Epithelial cell of prostate (primary cell): Measurements from ENCODE around the gene ANKRD12.

Experiments
- DNase-seq: peaks from one replicate; pipeline ENCODE4 v3.0.0-alpha.2; 2011; ENCODE audit warnings: low read depth, low spot score
- H3K27ac ChIP-seq: fragments of 450-650 bp; 2 replicates; pipeline ENCODE4 v1.5.1; 2017; ENCODE audit warnings: mild to moderate bottlenecking

ANKRD12 gene

DNA sequence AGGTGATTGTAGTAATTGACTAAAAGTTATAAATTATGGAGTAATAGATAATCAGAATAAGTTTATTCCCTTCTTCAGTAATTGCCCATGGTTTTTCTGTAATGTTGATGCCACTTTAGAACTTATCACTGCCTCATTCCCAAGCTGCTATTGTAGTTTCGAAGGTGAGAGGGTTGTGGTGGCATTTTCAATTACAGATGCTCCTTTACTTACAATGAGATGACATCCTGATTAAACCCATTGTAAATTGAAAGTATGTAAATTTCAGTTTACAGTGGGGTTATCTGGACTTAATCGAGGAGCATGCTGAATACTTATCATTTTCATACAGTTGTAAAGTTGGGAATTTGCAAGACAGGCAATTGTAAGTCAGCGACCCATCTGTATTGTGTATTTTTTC is 31.2 kb upstream of the ANKRD12 start:
- no peak overlapping the region for H3K27ac ChIP-seq
- DNase-seq, result no peak

DNA sequence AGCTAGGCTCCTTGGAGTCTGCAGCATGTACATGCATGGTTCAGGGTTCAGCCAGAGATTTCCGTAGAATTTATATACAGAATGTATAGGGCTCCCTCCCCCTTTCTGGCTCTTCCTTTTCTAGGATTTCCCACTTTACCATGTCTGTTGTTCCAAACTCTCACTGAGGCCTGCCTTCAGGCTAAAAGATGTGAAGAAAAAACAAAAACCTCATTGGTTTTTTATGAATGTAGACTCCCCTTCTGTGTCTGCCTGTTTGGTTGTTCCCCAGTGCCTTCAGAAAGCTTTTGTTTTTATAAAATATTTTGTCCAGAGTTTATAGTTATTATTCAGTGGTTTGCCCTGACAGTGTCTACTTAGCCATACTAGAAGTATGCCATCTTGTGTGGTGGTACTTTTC is 30.5 kb upstream of the ANKRD12 start:
- DNase-seq, result no peak
- H3K27ac ChIP-seq, result no peak overlapping the region

DNA sequence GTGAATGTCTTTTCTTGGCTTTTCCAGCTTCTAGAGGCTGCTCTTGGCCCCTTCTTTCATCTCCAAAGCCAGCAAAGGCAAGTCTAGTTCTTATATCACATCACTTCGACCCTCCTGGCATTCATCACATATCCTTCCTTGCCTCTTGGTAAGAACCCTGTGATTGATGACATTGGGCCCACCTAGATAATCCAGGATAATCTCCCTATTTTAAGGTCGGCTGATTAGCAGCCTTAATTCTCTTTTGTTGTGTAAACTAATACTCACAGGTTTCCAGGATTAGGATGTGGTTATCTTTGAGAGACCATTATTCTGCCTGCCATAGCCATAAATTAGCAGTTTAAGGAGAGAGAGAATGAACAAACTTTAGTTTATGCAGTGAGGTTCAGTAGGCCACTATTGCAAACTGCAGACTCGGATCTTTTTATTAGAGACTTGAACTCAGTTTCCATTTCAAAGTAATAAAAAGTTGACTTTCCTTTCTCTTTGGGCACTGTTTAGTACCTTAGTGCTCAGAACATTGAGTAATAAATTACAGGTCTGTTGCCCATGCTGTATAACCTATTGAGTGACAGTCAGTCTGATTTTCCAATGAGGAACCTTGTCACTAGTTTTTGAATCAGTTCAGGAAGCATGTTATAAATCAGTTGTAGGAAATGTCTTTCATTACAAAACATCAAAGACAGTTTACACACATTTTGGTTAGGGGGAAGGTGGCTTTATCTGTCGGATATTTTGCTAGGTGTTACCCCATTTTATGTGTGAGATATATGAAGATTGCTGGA is 29.6 kb upstream of the ANKRD12 start:
- no peak for DNase-seq
- no peak overlapping the region for H3K27ac ChIP-seq

DNA sequence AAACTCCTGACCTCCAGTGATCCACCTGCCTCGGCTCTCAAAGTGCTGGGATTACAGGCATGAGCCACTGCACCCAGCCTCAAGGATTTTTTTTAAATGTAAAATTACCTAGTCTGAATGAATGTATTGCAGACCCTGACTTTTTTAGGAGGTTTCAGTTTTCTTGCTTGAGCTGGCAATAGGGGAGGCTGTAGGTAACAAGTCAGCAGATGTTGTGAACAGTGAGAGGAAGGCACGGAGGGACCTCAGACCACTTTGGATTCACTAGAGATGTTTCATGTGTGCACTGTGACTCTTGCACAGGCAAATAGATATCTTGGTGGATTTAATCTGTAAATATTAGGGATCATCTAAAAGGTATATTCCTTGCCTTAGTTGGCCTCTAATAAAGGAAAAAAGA is 27.7 kb upstream of the ANKRD12 start:
- no peak overlapping the region for H3K27ac ChIP-seq
- no peak for DNase-seq

DNA sequence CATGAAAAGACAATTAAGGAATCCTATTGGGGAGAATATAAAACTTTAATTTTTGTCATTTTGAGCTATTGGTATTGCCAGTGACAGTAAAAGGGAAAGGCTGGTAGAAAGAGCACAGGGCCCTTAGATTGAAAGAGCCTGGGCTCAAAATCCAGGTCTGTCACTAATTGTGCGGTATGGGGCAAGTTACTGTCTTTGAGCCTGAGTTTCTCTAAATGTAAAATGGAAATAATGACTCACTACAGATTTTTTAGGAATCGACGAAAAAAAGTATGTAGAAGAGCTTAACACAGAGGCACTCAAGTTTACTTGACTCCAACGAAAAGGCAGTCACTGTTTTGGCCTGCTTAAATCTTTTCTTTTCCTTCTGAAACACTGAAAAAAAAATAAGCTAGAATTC is 27.1 kb upstream of the ANKRD12 start:
- no peak for DNase-seq
- no peak overlapping the region for H3K27ac ChIP-seq

DNA sequence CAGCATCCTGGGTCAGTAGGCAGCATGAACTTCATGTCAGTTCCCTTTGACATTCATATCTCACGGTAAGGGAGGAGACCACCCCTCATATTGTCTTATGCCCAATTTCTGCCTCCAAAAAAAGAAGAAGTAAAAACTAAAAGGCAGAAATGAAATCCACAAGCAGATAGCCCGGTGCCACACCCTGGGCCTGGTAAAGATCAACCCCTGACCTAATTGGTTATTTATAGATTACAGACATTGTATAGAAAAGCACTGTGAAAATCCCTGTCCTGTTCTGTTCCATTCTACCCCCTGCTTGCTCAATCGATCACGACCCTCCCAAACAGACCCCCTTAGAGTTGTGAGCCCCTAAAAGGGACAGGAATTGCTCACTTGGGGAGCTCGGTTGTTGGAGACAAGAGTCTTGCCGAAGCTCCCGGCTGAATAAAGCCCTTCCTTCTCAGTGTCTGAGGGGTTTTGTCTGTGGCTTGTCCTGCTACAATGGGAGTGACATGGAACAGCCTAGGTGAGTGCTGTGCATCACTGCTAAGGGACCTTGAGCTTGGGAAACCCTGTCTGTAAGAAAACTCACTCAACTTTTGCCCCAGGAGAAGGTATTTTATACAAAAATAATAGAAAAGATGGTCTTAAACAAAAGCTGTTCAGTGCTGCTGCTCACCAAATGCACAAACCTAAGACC is 23.0 kb upstream of the ANKRD12 start:
- DNase-seq, result no peak
- H3K27ac ChIP-seq, result no peak overlapping the region

DNA sequence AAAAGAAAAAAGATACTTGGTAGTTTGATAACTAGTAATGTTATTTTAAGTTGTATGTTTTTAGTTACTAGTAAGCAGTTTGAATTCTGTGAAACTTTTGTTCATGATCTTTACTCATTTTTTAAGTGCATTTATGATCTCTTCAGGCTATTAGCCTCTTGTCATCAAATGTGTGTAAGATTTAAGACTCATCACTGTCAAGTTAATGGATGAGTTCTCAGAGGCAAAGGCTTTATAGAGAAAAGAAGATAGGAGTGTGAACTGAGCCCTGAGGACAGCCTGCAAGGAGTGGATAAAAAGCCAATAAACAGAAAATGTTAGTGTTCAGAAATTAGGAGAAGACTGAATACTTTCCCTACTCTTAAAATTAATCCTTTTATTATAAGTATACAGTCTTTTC is 20.6 kb upstream of the ANKRD12 start:
- no peak for DNase-seq
- H3K27ac ChIP-seq, result peak overlapping the region; percentile 63

DNA sequence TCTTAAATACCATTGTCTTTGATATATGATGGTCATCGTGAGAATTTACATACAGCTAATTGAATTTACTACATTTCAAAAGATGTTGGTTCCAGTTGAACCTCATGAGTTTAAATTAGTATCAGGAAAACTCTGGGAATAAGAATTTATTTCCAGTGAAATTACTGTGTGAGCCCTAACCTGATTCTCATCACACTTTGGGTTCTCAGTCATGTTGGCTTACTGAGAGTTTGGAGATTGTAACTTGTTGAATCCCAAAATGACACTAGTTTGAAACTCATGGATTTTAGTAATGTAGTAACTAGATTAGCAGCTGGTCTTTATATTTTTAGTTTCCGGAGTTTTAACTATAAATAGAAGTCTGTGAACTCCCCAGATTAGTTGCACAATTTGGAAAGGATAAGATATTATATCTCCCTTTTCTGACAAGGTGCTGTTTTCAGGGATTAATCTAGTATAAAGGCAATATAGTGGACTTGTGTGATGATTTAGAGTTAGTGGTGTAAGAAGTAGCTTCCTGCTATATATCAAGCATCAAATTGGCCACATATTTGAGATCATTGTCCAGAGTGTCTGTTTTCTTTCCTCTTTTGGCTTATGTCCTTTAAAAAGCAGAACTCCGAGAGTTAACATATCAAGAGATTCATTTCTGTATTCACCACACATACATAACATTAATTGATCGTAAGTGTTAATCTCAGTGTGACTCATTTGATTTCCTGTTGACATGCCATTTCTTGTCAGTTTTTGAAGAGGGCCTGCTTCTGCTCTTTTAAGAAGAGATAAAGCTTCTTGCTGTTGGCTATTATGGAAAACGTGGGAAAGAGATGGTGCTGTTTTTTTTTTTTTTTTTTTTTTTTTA is 18.4 kb upstream of the ANKRD12 start:
- no peak for DNase-seq

DNA sequence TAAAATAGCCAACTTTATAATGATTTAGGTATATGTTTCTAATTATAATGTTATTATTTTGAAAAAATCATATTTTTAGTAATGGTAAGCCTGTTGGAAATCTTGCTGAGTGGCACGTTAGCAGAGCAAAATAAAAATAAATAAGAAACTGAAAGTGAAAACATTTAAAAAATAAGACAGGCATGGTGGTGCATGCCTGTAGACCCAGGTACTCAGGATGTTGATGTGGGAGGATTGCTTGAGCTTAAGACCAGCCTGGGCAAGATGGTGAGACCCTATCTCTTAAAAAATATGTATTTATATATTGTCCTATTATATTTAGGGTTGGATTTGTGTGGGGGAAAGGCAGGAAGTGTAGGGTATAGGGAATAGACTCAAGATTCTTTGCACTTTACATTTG is 15.8 kb upstream of the ANKRD12 start:
- H3K27ac ChIP-seq, result no peak overlapping the region
- DNase-seq, result no peak

More for the DNA sequence above, 18.4 kb upstream of the ANKRD12 start:
- no peak overlapping the region for H3K27ac ChIP-seq

DNA sequence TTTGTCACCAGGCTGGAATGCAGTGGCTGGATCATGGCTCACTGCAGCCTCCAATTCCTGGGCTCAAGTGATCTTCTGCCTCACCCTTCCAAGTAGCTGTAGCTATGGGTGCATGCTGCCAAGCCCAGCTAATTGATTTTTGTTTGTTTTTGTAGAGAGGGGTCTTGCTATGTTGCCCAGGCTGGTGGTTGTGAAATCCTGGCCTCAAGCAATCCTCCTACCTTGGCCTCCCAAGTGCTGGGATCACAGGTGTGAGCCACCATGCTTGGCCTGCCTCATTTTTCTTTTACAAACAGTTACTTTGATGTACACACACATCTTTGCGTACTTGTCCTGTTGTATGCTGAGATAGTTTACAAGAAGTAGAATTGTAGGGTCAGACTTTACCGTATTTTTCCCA is 13.1 kb upstream of the ANKRD12 start:
- no peak overlapping the region for H3K27ac ChIP-seq
- no peak for DNase-seq

DNA sequence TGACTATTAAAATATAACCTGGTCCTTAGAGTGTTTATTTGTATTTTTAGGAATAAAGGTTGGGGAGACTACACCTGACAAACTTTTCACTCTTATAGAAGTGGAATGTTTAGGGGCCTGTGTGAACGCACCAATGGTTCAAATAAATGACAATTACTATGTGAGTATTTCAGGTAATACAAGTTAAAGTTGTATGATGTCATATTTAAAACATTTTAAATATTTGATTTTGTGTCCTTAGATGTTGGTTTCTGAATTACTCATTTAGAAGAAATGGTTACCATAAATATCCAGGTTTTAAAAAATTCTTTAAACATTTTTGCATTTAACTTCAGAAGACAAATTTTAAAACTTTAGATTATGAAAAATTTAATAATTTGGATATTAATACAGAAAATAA is 11.8 kb upstream of the ANKRD12 start:
- H3K27ac ChIP-seq, result no peak overlapping the region
- DNase-seq, result no peak

DNA sequence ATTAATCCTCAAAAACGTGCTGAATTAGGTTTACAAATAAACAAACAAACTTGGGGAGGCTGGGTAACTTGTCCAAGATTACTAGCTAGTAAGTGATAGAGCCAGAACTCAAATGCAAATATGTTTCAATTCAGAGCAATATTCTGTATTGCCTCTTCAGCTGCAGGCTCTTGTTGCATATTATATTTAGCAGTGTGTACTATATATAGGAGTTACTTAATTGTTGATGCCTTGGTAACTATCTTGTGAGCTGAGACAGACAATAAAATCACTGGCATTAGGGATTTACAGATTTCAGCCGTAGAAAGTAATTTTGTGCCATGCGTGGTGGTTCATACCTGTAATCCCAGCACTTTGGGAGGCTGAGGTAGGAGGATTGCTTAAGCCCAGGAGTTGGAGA is 10.2 kb upstream of the ANKRD12 start:
- H3K27ac ChIP-seq, result no peak overlapping the region
- DNase-seq, result no peak

DNA sequence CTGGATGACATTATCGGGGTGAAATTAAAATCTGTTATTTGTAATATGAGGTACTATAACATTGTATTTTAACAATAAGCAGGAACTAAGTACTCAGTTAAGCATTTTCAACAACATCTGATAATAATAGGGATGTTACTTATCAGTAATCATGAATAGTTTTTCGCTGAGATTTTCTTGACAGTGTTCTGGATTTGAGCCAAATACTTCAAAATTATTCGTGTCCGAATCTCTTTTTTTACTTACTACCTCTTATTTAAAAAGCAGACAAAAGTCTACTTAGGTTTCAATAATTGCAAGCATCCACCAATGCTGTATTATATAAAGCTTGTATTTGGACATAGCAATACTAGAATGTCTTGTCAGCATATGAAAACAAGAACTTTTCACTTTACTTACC is 6.4 kb upstream of the ANKRD12 start:
- DNase-seq, result no peak
- no peak overlapping the region for H3K27ac ChIP-seq

DNA sequence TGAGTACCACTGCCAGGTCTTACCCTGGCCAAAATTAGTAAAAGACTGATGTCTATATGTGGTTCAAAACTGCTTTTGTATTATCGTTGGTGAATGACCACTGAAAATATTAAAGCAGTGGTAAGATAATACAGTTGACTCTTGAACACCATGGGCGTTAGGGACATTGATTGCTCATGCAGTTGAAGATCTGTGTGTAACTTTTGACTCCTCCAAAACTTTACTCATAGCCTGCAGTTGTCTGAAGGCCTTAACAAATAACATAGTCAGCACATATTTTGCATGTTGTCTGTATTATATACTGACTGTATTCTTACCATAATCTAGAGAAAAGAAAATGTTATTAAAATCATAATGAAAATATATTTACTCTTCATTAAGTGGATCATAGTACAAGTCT is 5.8 kb upstream of the ANKRD12 start:
- no peak for DNase-seq
- no peak overlapping the region for H3K27ac ChIP-seq

DNA sequence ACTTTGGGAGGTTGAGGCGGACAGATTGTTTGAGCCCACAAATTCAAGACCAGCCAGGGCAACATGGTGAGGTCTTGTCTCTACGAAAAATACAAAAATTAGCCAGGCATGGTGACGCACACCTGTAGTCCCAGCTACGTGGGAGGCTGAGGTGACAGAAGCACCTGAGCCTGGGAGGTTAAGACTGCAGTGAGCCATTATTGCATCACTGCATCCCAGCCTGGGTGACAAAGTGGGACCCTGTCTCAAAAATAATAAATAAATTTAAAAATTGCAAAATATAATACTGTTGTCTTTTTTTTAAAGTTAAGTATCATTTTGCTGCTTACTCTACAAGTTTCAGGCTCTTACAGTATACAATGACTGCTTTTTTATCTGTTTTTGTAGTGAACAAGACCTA is 4.0 kb upstream of the ANKRD12 start:
- DNase-seq, result no peak
- H3K27ac ChIP-seq, result peak overlapping the region; percentile 5

DNA sequence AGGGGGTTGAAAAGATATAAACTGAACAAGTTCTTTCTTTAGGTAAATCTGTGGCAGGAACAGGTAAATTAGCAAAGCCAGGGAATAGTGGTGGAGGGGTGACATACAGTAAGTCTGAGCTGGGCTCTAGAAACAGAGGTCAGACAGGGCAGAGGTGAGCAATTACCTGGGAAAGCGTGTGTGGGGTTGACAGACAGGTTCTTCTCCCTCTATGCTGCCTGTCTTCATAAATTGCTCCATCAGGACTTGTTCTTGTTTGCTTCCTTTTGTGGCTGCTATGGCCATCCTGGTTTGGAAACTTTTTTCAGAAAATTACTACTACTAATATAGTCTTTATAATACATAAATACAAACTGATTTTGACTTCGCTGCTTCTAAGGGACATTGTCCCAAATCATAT is 3.4 kb upstream of the ANKRD12 start:
- H3K27ac ChIP-seq, result peak overlapping the region; percentile 5
- DNase-seq, result no peak

DNA sequence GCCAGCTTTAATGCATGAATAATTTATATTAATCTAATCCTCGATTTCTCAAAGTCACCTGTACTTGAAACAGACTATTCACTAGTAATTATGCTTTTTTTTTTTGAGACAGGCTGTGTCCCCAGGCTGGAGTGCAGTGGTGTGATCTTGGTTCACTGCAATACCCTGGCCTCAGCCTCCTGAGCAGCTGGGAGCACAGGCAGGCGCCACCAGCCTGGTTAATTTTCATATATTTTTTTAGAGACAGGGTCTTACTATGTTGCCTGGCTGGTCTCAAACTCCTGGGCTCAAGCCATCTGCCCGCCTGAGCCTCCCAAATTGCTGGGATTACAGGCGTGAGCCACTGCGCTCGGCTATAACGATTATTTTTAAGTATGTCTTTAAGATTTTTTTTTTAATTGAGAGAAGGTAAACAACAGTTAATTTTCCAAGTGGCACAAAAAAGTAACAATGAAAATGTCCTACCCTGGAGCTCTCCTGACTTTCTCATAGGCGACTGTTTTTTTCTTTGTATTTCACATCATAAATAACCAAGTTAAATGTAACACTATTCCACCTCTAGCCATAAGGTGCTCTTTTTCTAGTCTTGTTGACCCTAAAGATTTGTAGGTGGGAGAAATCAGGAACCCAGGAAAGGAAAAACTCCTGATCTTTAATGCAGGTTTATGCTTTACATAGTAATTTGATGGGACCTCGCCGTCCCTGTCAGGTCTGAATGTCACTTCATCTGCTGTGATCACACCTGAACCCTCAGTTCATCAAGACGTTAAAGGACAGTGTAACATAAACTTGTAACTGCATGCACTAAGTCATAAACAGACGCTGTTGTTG is 1.3 kb upstream of the ANKRD12 start:
- H3K27ac ChIP-seq, result peak overlapping the region; percentile 97

DNA sequence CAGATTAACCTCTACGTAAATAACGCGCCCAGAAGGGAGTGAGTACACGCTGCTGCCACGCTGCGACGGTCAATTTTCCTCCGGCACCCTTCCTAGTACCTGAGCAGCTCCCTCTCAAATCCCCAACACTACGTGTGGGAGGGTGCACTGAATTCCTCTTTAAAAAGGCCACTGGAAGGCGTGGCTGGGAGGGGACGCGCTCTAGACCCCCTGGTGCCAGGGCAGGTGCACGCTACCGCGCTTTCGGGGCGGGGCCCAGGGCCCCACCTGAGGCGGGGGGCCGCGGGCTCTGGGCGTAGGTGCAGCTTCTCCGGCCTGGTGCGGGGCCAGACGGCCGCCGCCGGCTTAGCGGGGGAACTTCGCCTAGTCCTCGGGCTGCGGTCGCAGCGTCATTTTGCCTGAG is 668 bp upstream of the ANKRD12 start:
- peak overlapping the region; percentile 97 for H3K27ac ChIP-seq
- no peak for DNase-seq

More for the DNA sequence above, 1.3 kb upstream of the ANKRD12 start:
- DNase-seq, result no peak

DNA sequence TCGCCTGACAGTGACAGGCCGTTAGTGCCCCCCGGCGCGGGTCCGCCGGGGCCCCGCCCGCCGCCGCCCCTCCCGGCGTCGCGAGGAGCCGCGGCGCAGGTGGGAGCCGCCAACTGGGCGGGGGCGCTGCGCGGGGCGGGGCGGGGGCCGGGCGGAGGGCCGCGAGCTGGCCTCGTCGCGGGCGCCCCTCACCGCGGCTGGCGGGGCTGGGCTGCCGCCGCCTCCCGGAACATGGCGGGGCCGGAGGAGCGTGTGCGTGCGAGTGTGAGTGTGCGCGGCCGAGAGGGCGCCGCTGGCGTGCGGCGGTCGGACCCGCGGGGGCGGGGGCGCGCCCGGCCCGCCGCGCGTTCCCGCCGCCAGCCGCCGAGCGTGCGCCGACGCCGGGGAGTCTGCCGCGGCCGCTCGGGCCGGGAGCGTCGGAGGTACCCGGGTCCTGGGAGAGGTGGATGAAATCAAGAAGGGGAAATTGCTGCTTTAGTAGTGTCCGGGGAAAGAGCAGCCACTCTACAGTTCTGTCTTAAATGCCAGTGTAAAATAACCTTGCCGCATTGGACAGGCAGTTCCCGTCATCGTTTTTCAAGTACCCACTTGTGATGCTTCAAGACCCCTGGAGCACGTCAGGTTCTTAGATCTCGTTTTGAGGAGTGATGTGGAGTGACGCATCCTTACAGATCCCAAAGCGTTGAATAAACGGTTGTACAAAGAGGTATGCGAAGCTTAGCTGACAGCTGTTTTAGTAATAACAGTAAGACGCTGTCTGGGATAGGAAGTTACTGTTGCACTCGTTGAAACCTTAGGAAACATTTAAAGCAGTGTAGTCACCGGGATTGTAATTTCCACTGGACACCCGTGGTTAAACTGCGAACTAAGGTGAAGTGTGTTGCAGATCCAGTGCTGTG is 836 bp downstream of the ANKRD12 start:
- peak overlapping the region; percentile 97 for H3K27ac ChIP-seq
- DNase-seq, result peak; percentile 43
